Transverse colon (tissue), 3 donors: ENCODE data around the gene NLRC5.

ENCODE experiments used
- EP300 ChIP-seq: sonication (generic); formaldehyde crosslinking; IDR thresholded peaks from one replicate; pipeline ENCODE4 v1.6.1; 2017; ENCODE audit warnings: antibody characterized with exemption, low read depth
- POLR2A ChIP-seq: fragments of 450-650 bp; IDR thresholded peaks from one replicate; pipeline ENCODE4 v1.6.1; 2016; ENCODE audit warnings: antibody characterized with exemption, mild to moderate bottlenecking, moderate library complexity
- TF ChIP-seq, protein P1 (sequence below), 5 experiments: fragments of 200-600 bp in 3 of 5; fragments of 450-650 bp in 2 of 5; sonication (generic) in 3 of 5; IDR thresholded peaks; 1 replicate in 2 of 5; 2 replicates in 3 of 5; pipeline ENCODE4 v1.5.1; 2016 to 2017; ENCODE audit warnings: antibody characterized with exemption in 5 of 5, inconsistent platforms in 3 of 5, mild to moderate bottlenecking in 2 of 5, moderate library complexity in 1 of 5

- TF ChIP-seq, protein P1, sequence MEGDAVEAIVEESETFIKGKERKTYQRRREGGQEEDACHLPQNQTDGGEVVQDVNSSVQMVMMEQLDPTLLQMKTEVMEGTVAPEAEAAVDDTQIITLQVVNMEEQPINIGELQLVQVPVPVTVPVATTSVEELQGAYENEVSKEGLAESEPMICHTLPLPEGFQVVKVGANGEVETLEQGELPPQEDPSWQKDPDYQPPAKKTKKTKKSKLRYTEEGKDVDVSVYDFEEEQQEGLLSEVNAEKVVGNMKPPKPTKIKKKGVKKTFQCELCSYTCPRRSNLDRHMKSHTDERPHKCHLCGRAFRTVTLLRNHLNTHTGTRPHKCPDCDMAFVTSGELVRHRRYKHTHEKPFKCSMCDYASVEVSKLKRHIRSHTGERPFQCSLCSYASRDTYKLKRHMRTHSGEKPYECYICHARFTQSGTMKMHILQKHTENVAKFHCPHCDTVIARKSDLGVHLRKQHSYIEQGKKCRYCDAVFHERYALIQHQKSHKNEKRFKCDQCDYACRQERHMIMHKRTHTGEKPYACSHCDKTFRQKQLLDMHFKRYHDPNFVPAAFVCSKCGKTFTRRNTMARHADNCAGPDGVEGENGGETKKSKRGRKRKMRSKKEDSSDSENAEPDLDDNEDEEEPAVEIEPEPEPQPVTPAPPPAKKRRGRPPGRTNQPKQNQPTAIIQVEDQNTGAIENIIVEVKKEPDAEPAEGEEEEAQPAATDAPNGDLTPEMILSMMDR (IDR thresholded peaks at IDR 0.05), result no peak
- TF ChIP-seq POLR2A, result no peak
- no peak for TF ChIP-seq EP300
These were observed 11.8 kb downstream of the NLRC5 start for GRCh38 chr16:57001026-57001679.
